Activated CD4-positive, alpha-beta T cell treated with anti-CD3 and anti-CD28 coated beads for 24 hours (primary cell): ENCODE data around the gene IPPK.

Source experiments
- DNase-seq, 2 donors: peaks; one replicate each; pipeline ENCODE4 v3.0.0-alpha.2; 2020; ENCODE audit warnings: low read depth in 2 of 2

Gene IPPK

DNA sequence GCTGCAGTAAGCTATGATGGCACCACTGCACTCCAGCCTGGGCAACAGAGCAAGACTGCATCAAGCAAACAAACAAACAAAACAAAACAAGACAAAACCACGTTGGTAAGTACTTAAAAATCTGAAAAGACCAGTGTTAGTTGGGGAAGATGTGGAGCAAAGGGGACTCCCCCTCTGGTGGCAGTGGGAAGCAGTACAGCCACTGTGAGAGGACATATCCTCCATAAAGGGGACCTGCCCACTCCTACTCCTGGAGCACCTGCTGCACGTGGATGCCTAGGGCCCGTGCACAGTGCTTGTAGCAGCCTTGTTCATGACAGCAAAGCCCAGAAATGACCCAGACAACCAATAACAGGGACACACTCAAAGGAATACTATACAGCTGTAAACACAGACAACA lies 17.0 kb upstream of the IPPK start:
- DNase-seq, result no peak

DNA sequence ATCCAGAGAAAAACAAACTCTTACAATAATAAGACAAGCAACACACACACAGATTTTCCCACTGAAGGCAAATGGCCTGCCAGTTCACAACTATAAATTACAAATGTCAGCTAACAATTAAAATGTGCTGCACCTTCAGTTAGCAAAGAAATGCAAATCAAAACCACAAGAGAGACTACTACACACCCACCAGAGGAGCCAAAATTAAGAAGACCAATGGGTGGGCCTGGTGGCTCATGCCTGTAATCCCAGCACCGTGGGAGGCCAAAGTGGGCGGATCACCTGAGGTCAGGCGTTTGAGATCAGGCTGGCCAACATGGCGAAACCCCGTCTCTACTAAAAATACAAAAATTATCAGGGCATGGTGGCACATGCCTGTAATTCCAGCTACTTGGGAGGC lies 15.1 kb upstream of the IPPK start:
- no peak for DNase-seq

DNA sequence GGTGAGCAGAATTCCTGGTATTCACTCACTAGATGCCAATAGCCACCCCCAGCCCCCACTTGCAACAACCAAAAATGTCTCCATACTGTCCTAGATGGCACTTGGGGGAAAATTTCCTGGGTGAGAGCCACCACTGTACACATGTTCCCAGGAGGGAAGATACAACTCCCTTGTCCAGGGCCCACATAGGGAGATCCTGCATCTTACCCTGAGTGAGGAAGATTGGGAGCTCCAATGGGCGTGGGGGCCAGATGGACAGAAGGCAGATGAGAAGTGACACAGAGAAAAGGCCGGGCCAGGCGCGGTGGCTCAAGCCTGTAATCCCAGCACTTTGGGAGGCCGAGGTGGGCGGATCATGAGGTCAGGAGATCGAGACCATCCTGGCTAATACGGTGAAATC lies 12.3 kb upstream of the IPPK start:
- no peak for DNase-seq

DNA sequence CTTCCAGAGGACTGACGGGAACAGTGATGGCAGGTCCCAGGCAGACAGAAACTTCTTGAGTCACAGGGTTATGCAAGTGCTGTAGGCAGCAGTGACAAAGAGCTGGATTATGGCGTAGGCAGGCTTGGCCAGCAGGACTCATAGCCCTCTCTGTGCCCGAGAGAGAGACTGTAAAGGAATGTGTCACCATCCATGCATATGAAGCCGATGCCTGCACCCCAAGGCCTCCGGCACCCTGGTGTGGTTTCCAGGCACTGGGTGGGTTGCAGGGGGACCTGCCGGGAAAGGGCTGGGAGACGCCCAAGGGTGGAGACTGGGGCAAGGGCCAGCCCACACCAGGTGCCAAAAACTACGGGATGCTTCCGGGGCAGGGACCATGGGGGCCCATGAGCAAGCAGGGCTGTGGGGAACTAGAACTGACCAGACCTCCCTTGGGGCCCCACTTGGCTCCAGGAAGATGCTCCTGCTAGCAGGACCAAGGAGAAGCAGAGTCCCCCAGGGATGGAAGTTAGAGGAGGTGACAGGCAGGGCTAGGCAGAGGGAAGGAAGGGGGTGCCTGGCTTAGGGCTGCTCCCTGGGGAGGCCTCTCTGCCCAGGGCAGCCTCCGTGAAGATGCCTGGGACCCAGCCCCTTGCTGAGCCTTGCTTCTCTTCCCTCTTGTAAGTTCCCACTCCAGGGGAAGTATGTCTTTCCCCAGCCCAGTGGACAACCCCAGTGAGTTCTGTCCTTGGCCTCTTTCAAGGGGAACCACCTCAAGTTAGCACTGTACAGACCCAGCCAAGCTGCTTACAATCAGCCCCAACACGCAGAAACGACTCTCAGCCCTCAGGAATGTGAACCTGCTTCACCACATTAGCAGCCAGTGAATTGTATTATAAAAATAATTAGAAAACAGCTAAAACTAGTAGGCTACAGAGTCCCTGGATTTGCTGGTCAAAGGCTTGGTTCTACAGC lies 10.5 kb upstream of the IPPK start:
- DNase-seq, result no peak

DNA sequence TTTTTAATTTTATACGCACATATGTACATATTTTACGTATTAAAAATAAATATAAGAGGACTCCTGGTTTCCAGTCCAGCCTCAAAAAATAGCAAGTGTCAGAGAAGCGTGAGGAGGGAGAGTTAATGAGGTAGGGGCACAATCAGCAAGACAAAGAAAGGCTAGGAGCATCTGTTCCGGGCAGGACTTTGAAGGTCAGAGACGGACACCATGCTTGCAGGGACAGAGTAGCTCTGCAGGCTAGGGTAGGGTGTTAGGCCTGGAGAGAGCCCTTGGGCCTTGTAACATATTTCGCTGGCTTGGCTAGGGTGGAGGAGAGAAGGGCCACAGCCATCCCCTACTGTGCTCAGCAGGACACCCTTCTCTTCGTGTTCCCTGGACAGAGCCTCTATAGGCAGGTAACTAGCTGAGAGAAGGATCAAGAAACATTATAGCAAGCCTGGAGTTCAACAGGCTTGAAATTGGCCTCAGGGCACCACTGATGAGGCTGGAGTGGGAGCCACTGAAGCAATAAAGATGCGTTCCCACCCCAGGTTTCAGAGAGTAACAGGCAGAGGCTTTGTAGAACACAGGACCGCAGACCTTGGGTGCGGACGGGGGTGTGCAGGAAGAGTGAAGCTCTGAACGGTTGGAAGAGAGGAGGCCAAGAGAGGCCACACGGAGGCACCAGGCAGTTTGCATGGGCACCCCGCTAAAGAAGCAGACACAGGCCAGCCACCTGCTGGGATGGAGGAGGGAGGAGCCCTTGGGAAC lies 9.7 kb upstream of the IPPK start:
- no peak for DNase-seq

DNA sequence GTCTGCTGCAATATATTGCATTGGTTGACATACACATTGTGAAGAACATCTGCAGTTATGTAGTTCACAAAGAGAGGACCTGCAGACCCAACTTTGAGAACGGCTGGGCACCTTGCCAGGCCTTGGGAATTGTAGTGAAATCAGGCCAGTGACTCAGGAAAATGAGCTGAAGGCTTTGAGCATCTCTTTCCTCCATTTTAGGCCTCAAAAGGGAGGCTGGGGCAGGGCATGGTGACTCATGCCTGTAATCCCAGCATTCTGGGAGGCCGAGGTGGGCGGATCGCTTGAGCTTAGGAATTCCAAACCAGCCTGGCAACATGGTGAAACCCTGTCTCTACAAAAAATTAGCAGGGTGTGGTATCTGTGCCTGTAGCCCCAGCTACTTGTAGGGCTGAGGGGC lies 1.4 kb upstream of the IPPK start:
- DNase-seq, result no peak

DNA sequence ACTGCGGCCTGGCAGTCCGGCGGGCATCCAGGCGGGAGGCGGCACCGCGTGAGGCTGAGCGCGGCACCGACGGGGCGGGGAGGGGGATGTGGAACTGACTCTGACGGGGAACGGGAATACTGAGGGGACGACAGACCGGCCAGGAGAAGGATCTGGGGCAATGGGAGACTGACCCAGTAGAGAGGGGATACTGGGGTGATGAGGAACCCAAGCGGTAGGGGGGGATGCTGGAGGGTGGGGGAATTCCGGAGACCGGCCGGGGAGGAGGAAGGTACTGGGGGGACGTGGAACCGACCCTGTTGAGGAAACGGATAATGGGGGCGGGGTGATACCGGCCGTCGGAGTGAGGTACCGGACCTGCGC lies 423 bp downstream of the IPPK start:
- no peak for DNase-seq

DNA sequence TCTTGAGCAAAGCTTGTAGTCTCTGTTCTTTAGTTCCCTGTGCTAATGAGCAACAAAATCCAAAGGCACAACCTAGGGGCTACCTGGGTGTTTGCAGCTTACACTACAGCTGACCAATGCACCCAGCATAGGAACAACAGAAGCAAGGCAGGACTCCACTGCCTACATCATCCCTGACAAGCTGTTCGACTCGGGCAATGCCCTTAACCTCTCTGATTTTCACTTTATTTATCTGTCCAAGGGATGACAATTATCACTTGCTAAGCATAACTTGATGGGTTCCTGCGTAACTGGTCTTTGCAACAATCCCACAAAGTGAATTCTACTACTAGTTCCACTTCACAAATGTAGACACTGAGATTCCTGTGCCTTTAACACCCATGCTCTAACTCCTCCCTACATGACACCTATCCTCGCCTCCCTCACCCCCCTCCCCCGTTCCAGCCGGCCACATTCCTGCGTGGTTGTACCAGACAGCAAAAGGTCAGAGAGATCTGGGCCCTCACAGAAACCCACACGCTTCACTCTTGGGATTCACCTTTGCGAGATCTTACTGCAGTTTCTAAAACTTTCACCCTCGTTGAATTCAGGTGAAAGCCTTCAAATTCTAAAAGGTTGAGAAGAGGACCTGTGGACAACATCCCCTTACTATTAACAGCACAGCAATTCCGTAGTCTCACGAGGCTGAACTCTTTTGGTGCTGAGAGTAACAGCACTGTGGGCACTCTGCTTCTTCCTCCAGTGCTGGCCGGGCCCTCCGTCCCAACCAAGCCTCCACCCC lies 995 bp downstream of the IPPK start:
- DNase-seq, result peak; percentile 28 to 35

DNA sequence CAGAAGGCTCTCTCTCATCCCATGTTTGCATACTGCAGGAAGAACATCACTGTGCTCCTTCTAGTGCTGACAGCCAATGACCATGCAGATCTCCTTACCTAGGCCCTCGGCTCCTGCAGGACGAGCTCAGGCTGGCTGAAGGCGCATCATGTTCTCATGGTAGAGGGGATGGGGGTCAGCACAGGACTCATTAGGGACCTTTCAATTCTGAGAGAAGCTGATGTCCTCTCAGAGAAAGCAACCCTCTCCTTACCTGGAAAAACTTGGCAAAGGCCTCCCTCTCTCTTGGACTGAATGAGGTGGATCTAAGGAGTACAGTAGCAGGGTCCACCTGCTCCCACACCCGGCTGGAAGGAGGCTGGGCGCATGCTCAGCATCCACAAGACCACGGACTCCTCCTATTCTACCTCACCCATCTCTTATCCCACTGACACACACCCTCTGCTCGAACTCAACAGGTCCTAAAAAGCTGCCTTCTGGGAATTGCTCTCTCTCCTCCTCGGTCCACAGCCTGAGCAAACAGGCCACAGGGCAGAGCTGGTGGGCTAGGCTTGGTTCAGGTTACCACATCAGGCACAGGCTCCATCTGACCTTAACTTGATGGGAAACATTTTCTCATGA lies 2.9 kb downstream of the IPPK start:
- DNase-seq, result no peak

DNA sequence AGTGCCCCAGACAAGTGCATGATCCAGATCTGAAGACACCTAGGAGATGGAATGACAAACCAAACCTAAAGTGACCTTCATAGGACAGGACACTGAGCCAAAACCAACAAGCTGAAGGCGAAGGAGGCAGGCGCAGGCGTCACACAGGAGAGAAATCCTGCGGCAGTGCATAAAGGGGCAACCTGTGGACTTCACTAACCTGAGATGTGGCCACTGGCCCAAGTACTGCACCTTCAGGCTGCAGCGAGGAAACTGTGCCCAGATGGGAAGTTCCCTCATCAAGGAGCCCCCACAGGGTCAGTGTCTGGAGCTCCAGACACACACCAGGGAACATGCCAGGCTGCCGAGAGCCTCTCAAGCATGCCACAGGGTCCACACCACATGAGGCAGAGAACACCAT lies 3.7 kb downstream of the IPPK start:
- no peak for DNase-seq

DNA sequence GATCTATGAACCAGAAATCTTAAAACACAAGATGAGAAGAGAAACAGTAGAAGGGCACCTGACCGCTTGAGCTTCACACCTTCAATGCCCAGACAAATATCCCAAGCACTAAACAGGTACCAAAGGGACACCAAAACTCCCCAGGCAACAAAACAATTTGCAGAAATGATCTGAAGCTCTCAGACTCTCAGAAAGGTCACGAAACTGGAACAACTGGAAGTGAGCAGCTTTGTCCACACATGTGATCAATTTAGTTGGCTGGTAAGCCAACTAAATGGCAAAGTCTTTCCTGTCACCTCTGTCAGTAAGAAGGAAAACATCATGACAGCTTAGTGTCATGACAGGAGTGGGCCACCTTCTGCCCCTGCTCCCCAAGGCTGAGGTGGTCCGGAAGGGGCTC lies 4.1 kb downstream of the IPPK start:
- DNase-seq, result no peak

DNA sequence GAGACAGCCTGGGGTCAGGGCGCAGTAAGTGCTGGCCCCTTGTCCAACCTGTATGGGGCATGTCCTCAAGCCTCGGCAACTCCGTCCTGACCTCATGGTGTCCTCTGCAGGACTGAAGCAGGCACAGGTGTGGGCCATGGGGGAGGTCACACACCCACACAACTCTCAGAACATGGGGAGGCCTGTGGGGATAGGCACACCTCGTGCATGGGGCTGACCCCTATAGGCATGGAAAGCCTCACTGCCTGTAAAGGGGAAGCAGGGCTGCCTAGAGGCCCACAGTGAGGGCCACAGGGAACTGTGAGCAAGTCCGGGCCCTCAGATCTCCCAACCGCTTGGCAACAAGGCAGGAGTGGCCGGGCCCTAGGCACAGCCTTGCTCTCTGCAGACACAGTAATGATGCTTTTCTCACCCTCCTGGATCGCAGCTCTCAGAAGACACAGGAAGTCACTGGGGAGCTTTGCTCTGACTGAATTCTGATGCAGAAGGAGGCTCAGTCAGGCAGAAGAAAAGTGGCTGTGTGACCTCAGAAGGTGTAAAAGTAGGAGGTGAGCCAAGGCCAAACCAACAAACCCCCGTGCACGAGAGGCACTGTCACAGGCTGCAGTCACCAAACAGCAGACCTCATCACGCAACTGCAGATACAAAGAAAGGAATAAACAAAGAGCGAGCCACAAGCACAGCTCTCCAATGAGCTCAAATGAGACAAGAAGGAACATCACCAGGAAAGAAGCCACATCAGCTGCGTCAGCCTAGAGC lies 5.4 kb downstream of the IPPK start:
- DNase-seq, result no peak

DNA sequence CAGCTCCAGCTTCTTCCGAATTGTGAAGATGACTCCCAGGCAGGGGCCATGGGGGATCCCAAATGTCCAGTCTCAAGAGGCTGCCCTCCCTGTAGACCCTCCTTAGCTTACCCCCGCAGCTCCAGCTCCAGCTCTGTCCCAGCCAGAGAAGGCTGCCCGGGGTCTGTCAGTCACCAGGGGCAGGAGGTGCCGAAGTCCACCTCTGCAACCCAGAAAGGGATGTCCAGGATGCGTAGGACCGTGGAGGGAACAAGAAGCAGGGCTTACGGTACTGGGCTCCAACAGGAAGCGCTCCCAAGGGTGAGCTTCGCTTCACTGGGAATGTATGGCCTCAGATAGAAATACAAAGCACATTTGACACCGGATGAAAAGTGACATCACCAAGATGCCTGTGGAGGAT lies 6.0 kb downstream of the IPPK start:
- no peak for DNase-seq

DNA sequence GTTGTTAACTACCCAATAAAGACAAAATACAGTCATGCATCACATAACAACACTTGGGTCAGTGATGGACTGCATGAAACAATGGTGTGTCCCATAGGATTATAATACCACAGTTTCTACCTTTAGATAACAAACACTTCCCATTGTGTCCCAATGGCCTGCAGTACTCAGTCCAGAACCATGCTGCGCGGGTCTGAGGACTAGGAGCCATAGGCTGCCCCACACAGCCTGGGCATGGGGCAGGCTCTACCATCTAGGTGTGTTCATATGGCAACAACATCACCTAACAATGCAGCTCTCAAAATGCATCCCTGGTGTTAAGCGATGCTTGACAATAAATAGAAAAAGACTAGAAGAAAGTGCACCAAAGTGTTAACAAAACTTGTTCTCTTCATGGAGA lies 6.8 kb downstream of the IPPK start:
- DNase-seq, result no peak

DNA sequence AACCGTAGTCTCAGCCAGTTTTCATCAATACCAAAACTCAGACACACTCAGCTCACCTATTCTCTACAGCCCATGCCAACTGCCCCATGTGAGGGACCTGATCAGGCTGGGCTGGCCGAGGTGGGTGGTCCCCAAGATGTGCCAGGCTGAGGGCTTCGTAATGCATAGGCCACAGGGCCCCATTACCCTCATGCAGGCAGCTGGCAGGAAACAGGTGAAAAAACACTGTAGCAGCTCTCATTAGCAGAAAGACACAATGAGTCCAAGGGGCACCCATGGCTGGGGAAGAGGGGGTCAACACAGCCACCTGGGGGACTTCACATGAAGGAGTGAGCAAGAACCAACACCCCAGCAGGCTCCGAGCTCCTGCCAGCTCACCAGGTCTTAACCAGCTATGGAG lies 8.2 kb downstream of the IPPK start:
- no peak for DNase-seq

DNA sequence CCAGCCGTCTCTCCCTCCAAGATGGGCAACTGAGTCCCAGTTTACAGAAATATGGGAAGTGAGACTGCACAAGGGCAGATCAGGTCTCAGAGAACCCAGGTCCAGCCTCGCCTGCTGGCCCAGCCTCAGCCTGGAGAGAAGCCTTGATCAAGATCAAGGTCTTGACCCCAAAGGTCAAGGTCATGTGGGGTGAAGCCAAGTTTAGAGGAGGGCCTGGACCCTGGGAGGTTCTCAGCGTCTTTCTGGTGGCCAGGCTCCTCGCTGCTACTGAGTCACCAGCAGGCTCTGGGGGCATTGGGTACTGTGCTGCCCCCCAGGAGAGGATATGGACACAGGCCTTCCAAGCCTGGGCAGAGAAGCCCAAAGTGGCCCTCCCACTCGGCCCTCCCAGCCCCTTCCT lies 8.8 kb downstream of the IPPK start:
- DNase-seq, result no peak

DNA sequence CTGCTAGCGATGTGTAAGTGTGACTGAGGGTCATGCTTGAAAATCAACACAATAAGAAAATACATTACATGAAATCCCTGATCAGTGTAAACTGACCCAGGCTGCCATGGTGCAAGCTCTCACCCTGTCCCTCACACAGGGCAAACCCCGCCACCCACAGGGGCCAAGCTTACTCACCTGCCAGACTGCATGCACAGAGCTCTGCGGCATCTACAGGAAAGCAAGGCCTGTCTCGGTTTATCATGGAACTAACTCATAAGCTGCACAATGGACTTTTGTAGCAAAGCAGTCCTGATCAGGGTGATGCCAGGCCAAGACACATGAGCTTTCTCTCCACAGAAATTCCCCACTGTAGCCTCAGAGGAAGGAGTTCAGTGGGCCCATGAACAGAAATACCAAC lies 9.7 kb downstream of the IPPK start:
- DNase-seq, result no peak

DNA sequence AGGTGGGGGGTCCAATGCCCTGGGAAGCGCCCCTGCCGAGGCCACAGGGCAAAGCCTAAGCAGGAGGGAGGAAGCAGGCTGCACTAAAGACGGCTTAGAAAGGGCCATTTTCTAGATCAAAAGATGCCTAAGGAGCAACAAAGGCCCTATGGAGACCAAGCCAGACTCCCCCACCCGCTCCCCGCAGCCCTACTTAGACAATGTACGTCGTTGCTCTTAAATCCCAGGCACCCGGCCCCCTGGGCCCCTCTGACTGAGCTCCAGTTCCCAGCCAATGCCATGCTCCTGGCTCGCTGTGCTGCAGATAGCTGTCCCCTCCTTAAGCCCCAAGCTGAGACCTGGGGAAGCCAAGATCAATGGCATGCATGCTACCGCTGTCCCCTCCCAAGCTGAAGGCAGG lies 10.3 kb downstream of the IPPK start:
- DNase-seq, result no peak

DNA sequence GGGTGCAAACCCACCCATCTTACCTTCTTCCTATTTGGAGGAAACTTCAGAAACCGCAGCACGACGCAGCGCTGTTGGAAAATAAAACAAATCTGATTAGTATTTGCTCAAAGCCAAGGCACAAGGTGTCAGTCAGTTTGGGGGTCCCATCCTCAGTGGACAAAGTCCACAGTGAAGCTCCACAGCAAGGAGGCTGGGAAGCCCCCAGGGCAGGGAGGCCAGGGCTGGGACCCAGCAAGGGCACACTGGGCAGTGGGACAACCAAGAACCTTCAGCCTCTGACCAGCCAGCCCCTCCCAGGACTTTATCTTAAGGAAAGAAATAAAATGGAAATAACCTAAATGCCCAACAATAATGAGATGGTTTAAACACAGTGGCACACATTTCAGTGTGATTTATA lies 11.3 kb downstream of the IPPK start:
- DNase-seq, result no peak

DNA sequence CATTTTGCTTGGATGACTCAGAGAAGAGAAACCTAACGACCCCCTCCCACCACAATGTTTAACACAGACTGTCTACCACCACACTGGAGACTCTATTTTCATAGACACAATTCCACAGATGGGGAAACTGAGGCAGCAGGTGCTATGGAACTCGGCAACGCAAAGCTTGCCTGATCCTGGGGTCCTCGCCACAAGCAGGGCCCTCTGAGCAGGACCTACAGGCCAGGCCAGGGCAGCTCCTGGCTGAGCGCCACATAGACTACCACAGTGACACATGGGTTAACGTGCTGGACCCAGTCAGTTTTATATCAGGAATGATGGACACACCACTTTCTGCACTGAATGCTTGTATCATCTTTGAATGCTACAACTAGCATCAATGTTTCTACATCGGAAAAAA lies 11.8 kb downstream of the IPPK start:
- DNase-seq, result no peak
